ENCODE results near the gene MAG. TPM values are rescaled to one million over a fixed set of nuclear protein-coding genes. Genes with fewer than 3 reads are reported as not detected.

MAG gene
- total RNA-seq, 1 donor from 2014 or later: not detected

GRCh38 chr19:35304036-35304435, 12.1 kb downstream of the MAG start:
- no peak for ATAC-seq
- Histone ChIP-seq H3K4me3 (no peak overlapping the region), H3K4me1 (no peaks in the 10 kb centered on the region), H3K27ac (no peak overlapping the region), H3K36me3 (no peaks in the 10 kb centered on the region), H3K27me3 (ENCODE audit: low read depth) (peaks cover 9% of the 10 kb centered on the region), H3K9me3 (no peaks in the 10 kb centered on the region)
- TF ChIP-seq, protein P1, sequence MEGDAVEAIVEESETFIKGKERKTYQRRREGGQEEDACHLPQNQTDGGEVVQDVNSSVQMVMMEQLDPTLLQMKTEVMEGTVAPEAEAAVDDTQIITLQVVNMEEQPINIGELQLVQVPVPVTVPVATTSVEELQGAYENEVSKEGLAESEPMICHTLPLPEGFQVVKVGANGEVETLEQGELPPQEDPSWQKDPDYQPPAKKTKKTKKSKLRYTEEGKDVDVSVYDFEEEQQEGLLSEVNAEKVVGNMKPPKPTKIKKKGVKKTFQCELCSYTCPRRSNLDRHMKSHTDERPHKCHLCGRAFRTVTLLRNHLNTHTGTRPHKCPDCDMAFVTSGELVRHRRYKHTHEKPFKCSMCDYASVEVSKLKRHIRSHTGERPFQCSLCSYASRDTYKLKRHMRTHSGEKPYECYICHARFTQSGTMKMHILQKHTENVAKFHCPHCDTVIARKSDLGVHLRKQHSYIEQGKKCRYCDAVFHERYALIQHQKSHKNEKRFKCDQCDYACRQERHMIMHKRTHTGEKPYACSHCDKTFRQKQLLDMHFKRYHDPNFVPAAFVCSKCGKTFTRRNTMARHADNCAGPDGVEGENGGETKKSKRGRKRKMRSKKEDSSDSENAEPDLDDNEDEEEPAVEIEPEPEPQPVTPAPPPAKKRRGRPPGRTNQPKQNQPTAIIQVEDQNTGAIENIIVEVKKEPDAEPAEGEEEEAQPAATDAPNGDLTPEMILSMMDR (IDR thresholded peaks at IDR 0.05): no peak
- DNase-seq: no peak
- intact Hi-C loops (cut with DNase I): no loop called here

GRCh38 chr19:35305181-35305580, 13.2 kb downstream of the MAG start:
- no peak for ATAC-seq
- Histone ChIP-seq H3K4me3 (no peak overlapping the region), H3K27me3 (ENCODE audit: low read depth) (peaks cover 8% of the 10 kb centered on the region), H3K4me1 (no peaks in the 10 kb centered on the region), H3K27ac (no peak overlapping the region), H3K36me3 (no peaks in the 10 kb centered on the region), H3K9me3 (no peaks in the 10 kb centered on the region)
- TF ChIP-seq, protein P1 (IDR thresholded peaks at IDR 0.05): no peak
- intact Hi-C loops (cut with DNase I): no loop called here
- no peak for DNase-seq

DNA sequence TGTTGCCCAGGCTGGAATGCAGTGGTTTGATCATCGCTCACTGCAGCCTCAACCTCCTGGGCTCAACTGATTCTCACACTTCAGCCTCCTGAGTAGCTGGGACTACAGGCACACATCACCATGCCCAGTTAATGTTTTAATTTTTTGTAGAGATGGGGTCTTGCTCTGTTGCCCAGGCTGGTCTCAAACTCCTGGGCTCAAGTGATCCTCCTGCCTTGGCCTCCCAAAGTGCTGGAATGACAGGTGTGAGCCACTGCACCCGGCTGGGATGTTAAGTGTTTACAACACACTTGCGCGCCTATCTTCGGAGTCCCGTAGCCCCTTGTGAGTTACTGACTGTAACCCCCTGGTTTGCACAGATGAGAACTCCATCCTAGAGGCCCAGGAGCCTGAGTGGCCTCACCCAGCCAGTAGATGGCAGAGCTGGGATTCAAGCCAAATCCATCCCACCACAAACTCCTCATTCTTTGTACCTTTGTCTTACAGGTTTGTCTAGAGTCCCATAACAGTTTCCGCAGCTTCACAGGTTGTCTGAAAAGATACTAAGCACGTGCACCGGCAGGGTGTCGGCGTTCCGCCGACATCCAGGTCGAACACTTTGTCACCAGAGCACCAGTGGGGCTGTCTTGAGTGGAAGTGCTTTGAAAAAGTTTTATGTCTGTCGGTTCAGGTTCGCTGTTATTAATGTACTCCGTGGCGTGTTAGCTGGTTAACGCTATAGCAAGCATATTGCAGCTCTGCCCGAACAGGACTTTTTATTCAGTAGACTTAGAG, 14.7 kb downstream of the MAG start:
- Histone ChIP-seq H3K27ac (no peak overlapping the region), H3K27me3 (ENCODE audit: low read depth) (peaks cover 5% of the 10 kb centered on the region), H3K4me3 (no peak overlapping the region), H3K9me3 (no peaks in the 10 kb centered on the region), H3K4me1 (no peaks in the 10 kb centered on the region), H3K36me3 (no peaks in the 10 kb centered on the region)
- intact Hi-C loops (cut with DNase I): no loop called here
- ATAC-seq (no peak), DNase-seq (no peak)
- TF ChIP-seq, protein P1 (IDR thresholded peaks at IDR 0.05): no peak

GRCh38 chr19:35307931-35308330, 16.0 kb downstream of the MAG start:
- H3K9me3 ChIP-seq: no peaks in the 10 kb centered on the region
- TF ChIP-seq, protein P1 (IDR thresholded peaks at IDR 0.05): no peak
- no peak overlapping the region for H3K27ac ChIP-seq
- intact Hi-C loops (cut with DNase I): no loop called here
- ATAC-seq (no peak), DNase-seq (no peak)
- H3K36me3 ChIP-seq: no peaks in the 10 kb centered on the region
- no peak overlapping the region for H3K4me3 ChIP-seq
- H3K4me1 ChIP-seq: no peaks in the 10 kb centered on the region
- peaks cover 5% of the 10 kb centered on the region for H3K27me3 ChIP-seq (ENCODE audit: low read depth)

- DNase-seq: no peak
- no peaks in the 10 kb centered on the region for H3K4me1 ChIP-seq
- H3K4me3 ChIP-seq: no peak overlapping the region
- TF ChIP-seq, protein P1 (IDR thresholded peaks at IDR 0.05): no peak
- no peak for ATAC-seq
- H3K9me3 ChIP-seq: no peaks in the 10 kb centered on the region
- H3K36me3 ChIP-seq: no peaks in the 10 kb centered on the region
- H3K27ac ChIP-seq: no peak overlapping the region
- H3K27me3 ChIP-seq (ENCODE audit: low read depth): peaks cover 5% of the 10 kb centered on the region
- intact Hi-C loops (cut with DNase I): no loop called here
These were observed 16.9 kb downstream of the MAG start for GRCh38 chr19:35308910-35309309.
